Liver (tissue), 9 donors: ENCODE measurements around the gene DOP1B. TPM values are rescaled to one million over a fixed set of nuclear protein-coding genes. Genes with fewer than 3 reads are reported as not detected.

Source experiments
- DNase-seq: peaks from one replicate; pipeline ENCODE4 v3.0.0-alpha.2; 2017; ENCODE audit warnings: low spot score
- H3K27ac ChIP-seq, 2 donors: one replicate each; pipeline ENCODE4 v1.7.0; 2013; ENCODE audit warnings: inconsistent platforms in 2 of 2, low read length in 2 of 2, control low read depth in 1 of 2, low read depth in 1 of 2, mild to moderate bottlenecking in 1 of 2
- H3K27me3 ChIP-seq, 4 donors: one replicate each; pipeline versions ENCODE4 v1.6.1 to v1.7.0; 2013; ENCODE audit warnings: low read length in 3 of 4, inconsistent platforms in 1 of 4, mild to moderate bottlenecking in 1 of 4, moderate library complexity in 1 of 4; ENCODE audit not compliant: control insufficient read depth in 4 of 4, insufficient read depth in 4 of 4
- H3K36me3 ChIP-seq, 4 donors: one replicate each; pipeline versions ENCODE4 v1.6.1 to v1.7.0; 2013; ENCODE audit warnings: low read length in 3 of 4, mild to moderate bottlenecking in 3 of 4, low read depth in 1 of 4, moderate library complexity in 1 of 4; ENCODE audit not compliant: control insufficient read depth in 4 of 4, insufficient read depth in 3 of 4
- H3K4me1 ChIP-seq, 4 donors: one replicate each; pipeline versions ENCODE4 v1.6.1 to v1.7.0; 2013; ENCODE audit warnings: low read length in 3 of 4, mild to moderate bottlenecking in 3 of 4, moderate library complexity in 1 of 4; ENCODE audit not compliant: control insufficient read depth in 4 of 4, insufficient read depth in 4 of 4
- H3K4me3 ChIP-seq, 3 donors: one replicate each; pipeline versions ENCODE4 v1.6.1 to v1.7.0; 2013; ENCODE audit warnings: low read length in 3 of 3, control low read depth in 1 of 3, low read depth in 1 of 3, mild to moderate bottlenecking in 1 of 3
- H3K9ac ChIP-seq, 2 donors: one replicate each; pipeline ENCODE4 v1.7.0; 2013; ENCODE audit warnings: low read length in 2 of 2, mild to moderate bottlenecking in 2 of 2, moderate library complexity in 2 of 2, control low read depth in 1 of 2, low read depth in 1 of 2
- H3K9me3 ChIP-seq, 4 donors: one replicate each; pipeline versions ENCODE4 v1.6.1 to v1.7.0; 2013; ENCODE audit warnings: low read length in 3 of 4; ENCODE audit not compliant: control insufficient read depth in 4 of 4
- EGR1 ChIP-seq, 2 donors: IDR thresholded peaks; 2 replicates each; pipeline ENCODE4 v1.6.1; 2016 to 2018; ENCODE audit warnings: antibody characterized with exemption in 2 of 2, low read depth in 2 of 2
- FOXA1 ChIP-seq: IDR thresholded peaks from 2 replicates; pipeline ENCODE4 v1.6.1; 2016; ENCODE audit warnings: antibody characterized with exemption
- FOXA2 ChIP-seq: IDR thresholded peaks from 2 replicates; pipeline ENCODE4 v1.6.1; 2016; ENCODE audit warnings: antibody characterized with exemption
- GABPA ChIP-seq, 2 donors: IDR thresholded peaks in 1 of 2; conservative IDR thresholded peaks in 1 of 2; 2 replicates each; pipeline ENCODE4 v1.6.1; 2016; ENCODE audit warnings: antibody characterized with exemption in 2 of 2, mild to moderate bottlenecking in 1 of 2, moderate library complexity in 1 of 2
- HNF4A ChIP-seq, 2 donors: conservative IDR thresholded peaks; 2 replicates each; pipeline ENCODE4 v1.6.1; 2016; ENCODE audit warnings: antibody characterized with exemption in 2 of 2, mild to moderate bottlenecking in 2 of 2
- HNF4G ChIP-seq: IDR thresholded peaks from 2 replicates; pipeline ENCODE4 v1.6.1; 2016; ENCODE audit warnings: antibody characterized with exemption
- JUND ChIP-seq, 2 donors: IDR thresholded peaks; 2 replicates each; pipeline ENCODE4 v1.6.1; 2016; ENCODE audit warnings: antibody characterized with exemption in 2 of 2
- NR2F2 ChIP-seq: IDR thresholded peaks from 2 replicates; pipeline ENCODE4 v1.6.1; 2016; ENCODE audit warnings: antibody characterized with exemption
- RAD21 ChIP-seq, 2 donors: IDR thresholded peaks; 2 replicates each; pipeline ENCODE4 v1.6.1; 2016; ENCODE audit warnings: antibody characterized with exemption in 2 of 2, mild to moderate bottlenecking in 2 of 2
- RXRA ChIP-seq, 2 donors: IDR thresholded peaks; 2 replicates each; pipeline ENCODE4 v1.6.1; 2017 to 2018; ENCODE audit warnings: antibody characterized with exemption in 2 of 2, mild to moderate bottlenecking in 1 of 2
- SP1 ChIP-seq: IDR thresholded peaks from 2 replicates; pipeline ENCODE4 v1.6.1; 2018; ENCODE audit warnings: antibody characterized with exemption, mild to moderate bottlenecking
- TAF1 ChIP-seq: conservative IDR thresholded peaks from 2 replicates; pipeline ENCODE4 v1.6.1; 2016; ENCODE audit warnings: antibody characterized with exemption, mild to moderate bottlenecking
- YY1 ChIP-seq: IDR thresholded peaks from 2 replicates; pipeline ENCODE4 v1.6.1; 2016; ENCODE audit warnings: antibody characterized with exemption, mild to moderate bottlenecking
- WGBS: extraction: QIAGEN DNeasy Blood & Tissue Kit; methylation state at CpG from one replicate; pipeline ENCODE4 v1.1.7; 2013; 5-methylcytosine and 5-hydroxymethylcytosine counted together
- polyA plus RNA-seq, 2 donors: library from polyadenylated mRNA; stranded (reverse) in 1 of 2; unstranded in 1 of 2; fragments of 200-250 nt in 1 of 2; fragments of >200 nt in 1 of 2; fragmentation: Nextera tagmentation in 1 of 2; extraction: Ambion mirVana in 1 of 2; gene quantifications; one replicate each; pipeline versions ENCODE4 v1.2.1 to v1.2.3, GENCODE V29; 2013 to 2015
- total RNA-seq, 2 donors: library from RNA; depleted of rRNA; stranded (reverse); fragments of >200 nt; gene quantifications; one replicate each; pipeline ENCODE4 v1.2.3, GENCODE V29; 2014
- TF ChIP-seq, protein P1 (sequence below): IDR thresholded peaks from 2 replicates; pipeline ENCODE4 v1.6.1; 2016; ENCODE audit warnings: antibody characterized with exemption, mild to moderate bottlenecking
- TF ChIP-seq, protein P2 (sequence below): IDR thresholded peaks from 2 replicates; pipeline ENCODE4 v1.6.1; 2016; ENCODE audit warnings: antibody characterized with exemption
- TF ChIP-seq, protein P3 (sequence below): IDR thresholded peaks from 2 replicates; pipeline ENCODE4 v1.6.1; 2016; ENCODE audit warnings: antibody characterized with exemption
- TF ChIP-seq, protein P4 (sequence below): IDR thresholded peaks from 2 replicates; pipeline ENCODE4 v1.6.1; 2016; ENCODE audit warnings: antibody characterized with exemption
- TF ChIP-seq, protein P5 (sequence below): fragments of 150-350 bp; IDR thresholded peaks from 2 replicates; pipeline ENCODE4 v1.5.1; 2017; ENCODE audit warnings: improper control_type of control experiment, low read depth, low read length; ENCODE audit not compliant: missing input control
- donor health status: healthy.
- donor health status: healthy.
- donor health status: healthy.
- donor health status: healthy.
- donor health status: healthy.

DOP1B gene
- total and polyA plus RNA-seq, 4 donors, result 5.8 to 7.1 (median 6.3) TPM

DNA sequence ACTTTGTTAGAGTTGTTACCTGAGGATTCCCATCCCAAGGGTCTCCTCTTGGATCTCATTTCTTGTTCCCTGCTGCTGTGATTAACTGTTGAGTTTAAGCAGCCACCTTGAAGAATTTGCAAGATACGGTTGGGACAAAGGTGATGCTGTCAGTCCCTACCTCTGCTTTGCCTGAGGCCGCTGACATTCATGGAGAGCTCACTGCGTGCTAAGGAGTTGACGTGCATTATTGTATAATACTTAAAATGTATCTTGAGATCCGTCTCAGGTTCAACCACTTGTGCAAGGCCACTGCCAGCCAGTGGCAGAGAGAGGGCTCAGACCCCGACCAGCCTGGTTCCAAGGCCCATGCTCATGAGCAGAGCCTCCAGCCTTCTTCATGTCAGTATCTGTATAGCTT lies 14.2 kb downstream of the DOP1B start:
- H3K27ac ChIP-seq, result no peak overlapping the region
- TF ChIP-seq JUND (IDR thresholded peaks at IDR 0.05) (no peak), NR2F2 (no peak), GABPA (IDR thresholded peaks at IDR 0.05 in 1 of 2, conservative IDR thresholded peaks at IDR 0.05 in 1 of 2) (no peak), SP1 (no peak), FOXA1 (no peak)
- TF ChIP-seq, protein P1, sequence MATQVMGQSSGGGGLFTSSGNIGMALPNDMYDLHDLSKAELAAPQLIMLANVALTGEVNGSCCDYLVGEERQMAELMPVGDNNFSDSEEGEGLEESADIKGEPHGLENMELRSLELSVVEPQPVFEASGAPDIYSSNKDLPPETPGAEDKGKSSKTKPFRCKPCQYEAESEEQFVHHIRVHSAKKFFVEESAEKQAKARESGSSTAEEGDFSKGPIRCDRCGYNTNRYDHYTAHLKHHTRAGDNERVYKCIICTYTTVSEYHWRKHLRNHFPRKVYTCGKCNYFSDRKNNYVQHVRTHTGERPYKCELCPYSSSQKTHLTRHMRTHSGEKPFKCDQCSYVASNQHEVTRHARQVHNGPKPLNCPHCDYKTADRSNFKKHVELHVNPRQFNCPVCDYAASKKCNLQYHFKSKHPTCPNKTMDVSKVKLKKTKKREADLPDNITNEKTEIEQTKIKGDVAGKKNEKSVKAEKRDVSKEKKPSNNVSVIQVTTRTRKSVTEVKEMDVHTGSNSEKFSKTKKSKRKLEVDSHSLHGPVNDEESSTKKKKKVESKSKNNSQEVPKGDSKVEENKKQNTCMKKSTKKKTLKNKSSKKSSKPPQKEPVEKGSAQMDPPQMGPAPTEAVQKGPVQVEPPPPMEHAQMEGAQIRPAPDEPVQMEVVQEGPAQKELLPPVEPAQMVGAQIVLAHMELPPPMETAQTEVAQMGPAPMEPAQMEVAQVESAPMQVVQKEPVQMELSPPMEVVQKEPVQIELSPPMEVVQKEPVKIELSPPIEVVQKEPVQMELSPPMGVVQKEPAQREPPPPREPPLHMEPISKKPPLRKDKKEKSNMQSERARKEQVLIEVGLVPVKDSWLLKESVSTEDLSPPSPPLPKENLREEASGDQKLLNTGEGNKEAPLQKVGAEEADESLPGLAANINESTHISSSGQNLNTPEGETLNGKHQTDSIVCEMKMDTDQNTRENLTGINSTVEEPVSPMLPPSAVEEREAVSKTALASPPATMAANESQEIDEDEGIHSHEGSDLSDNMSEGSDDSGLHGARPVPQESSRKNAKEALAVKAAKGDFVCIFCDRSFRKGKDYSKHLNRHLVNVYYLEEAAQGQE, result no peak
- no peaks in the 10 kb centered on the region for H3K9me3 ChIP-seq
- peaks cover 0 to 2% (median 0%) of the 10 kb centered on the region in 4 donors for H3K36me3 ChIP-seq
- no peaks in the 10 kb centered on the region for H3K27me3 ChIP-seq
- 96% methylated on average over 6 of the region's 6 CpGs for WGBS
- no peak for DNase-seq
- H3K9ac ChIP-seq, result no peak overlapping the region
- H3K4me3 ChIP-seq, result no peak overlapping the region
- H3K4me1 ChIP-seq, result peaks cover 0 to 11% (median under 1%) of the 10 kb centered on the region in 4 donors

DNA sequence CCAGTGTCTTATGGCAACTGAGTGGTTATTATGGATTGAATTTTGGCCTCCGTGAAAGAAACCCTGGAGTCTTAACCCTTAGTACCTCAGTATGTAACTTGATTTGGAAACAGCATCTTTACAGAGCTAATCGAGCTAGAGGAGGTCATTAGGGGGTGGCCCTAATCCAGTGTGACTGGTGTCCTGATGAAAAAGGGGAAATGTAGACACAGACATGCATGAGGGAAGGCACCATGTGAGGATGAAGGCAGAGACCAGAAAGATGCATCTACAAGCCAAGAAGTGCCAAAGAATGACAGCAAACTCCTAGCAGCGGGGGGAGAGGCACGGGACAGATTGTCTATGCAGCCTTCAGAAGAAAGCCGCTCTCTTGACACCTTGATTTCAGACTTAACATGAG lies 14.7 kb downstream of the DOP1B start:
- Histone ChIP-seq H3K4me1 (peaks cover 0 to 11% (median under 1%) of the 10 kb centered on the region in 4 donors), H3K27ac (no peak overlapping the region), H3K9ac (no peak overlapping the region), H3K36me3 (peaks cover 0 to 2% (median 0%) of the 10 kb centered on the region in 4 donors), H3K4me3 (no peak overlapping the region), H3K9me3 (no peaks in the 10 kb centered on the region), H3K27me3 (no peaks in the 10 kb centered on the region)
- WGBS, result 78% methylated on average over 5 of the region's 5 CpGs
- TF ChIP-seq RAD21 (IDR thresholded peaks at IDR 0.05), result no peak
- TF ChIP-seq FOXA2, result no peak
- no peak for TF ChIP-seq TAF1
- no peak for TF ChIP-seq HNF4A (conservative IDR thresholded peaks at IDR 0.05)
- TF ChIP-seq, protein P2, sequence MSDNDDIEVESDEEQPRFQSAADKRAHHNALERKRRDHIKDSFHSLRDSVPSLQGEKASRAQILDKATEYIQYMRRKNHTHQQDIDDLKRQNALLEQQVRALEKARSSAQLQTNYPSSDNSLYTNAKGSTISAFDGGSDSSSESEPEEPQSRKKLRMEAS, result no peak
- TF ChIP-seq, protein P3, sequence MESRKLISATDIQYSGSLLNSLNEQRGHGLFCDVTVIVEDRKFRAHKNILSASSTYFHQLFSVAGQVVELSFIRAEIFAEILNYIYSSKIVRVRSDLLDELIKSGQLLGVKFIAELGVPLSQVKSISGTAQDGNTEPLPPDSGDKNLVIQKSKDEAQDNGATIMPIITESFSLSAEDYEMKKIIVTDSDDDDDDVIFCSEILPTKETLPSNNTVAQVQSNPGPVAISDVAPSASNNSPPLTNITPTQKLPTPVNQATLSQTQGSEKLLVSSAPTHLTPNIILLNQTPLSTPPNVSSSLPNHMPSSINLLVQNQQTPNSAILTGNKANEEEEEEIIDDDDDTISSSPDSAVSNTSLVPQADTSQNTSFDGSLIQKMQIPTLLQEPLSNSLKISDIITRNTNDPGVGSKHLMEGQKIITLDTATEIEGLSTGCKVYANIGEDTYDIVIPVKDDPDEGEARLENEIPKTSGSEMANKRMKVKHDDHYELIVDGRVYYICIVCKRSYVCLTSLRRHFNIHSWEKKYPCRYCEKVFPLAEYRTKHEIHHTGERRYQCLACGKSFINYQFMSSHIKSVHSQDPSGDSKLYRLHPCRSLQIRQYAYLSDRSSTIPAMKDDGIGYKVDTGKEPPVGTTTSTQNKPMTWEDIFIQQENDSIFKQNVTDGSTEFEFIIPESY, result no peak
- TF ChIP-seq JUND (IDR thresholded peaks at IDR 0.05), result no peak
- no peak for TF ChIP-seq EGR1 (IDR thresholded peaks at IDR 0.05; ENCODE audit: low read depth in 2 of 2)
- no peak for TF ChIP-seq NR2F2
- TF ChIP-seq RXRA (IDR thresholded peaks at IDR 0.05), result no peak
- TF ChIP-seq, protein P4, sequence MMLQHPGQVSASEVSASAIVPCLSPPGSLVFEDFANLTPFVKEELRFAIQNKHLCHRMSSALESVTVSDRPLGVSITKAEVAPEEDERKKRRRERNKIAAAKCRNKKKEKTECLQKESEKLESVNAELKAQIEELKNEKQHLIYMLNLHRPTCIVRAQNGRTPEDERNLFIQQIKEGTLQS, result no peak
- no peak for TF ChIP-seq HNF4G
- TF ChIP-seq GABPA (IDR thresholded peaks at IDR 0.05 in 1 of 2, conservative IDR thresholded peaks at IDR 0.05 in 1 of 2), result no peak
- TF ChIP-seq, protein P5, sequence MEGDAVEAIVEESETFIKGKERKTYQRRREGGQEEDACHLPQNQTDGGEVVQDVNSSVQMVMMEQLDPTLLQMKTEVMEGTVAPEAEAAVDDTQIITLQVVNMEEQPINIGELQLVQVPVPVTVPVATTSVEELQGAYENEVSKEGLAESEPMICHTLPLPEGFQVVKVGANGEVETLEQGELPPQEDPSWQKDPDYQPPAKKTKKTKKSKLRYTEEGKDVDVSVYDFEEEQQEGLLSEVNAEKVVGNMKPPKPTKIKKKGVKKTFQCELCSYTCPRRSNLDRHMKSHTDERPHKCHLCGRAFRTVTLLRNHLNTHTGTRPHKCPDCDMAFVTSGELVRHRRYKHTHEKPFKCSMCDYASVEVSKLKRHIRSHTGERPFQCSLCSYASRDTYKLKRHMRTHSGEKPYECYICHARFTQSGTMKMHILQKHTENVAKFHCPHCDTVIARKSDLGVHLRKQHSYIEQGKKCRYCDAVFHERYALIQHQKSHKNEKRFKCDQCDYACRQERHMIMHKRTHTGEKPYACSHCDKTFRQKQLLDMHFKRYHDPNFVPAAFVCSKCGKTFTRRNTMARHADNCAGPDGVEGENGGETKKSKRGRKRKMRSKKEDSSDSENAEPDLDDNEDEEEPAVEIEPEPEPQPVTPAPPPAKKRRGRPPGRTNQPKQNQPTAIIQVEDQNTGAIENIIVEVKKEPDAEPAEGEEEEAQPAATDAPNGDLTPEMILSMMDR, result no peak
- TF ChIP-seq, protein P1, result no peak
- TF ChIP-seq SP1, result no peak
- no peak for TF ChIP-seq YY1
- no peak for DNase-seq
